ENCODE measurements around the gene OSBPL7. TPM values are rescaled to one million over a fixed set of nuclear protein-coding genes. Genes with fewer than 3 reads are reported as not detected.

Gene OSBPL7
- total RNA-seq, 1 donor from 2014 or later: 5.1 TPM

DNA sequence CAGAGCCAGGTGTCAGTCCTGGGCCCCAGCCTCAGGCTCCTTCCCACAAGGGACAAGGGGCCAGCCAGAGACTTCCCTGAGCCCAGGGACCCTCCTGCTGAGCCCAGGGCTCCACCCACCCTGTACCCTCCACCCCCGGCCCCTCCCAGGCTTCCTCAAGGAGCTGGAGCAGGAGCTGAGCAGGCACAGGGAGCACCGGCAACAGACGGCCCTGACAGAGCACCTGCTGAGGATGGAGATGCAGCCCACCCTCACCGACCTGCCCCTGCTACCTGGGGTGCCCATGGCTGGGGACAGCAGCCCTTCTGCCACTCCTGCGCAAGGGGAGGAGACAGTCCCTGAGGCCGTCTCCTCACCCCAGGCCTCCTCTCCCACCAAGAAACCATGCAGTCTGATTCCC lies 15.0 kb upstream of the OSBPL7 start:
- Histone ChIP-seq H3K27ac (no peak overlapping the region), H3K4me1 (peaks cover 5% of the 10 kb centered on the region), H3K4me2 (no peak overlapping the region), H2AFZ (replicated peaks) (no peak overlapping the region), H3F3A (ENCODE audit: low read depth) (peaks cover 3% of the 10 kb centered on the region), H3K9ac (no peak overlapping the region), H4K20me1 (ENCODE audit: low read depth) (no peaks in the 10 kb centered on the region), H3K4me3 (no peak overlapping the region), H3K9me3 (ENCODE audit: low read depth) (no peaks in the 10 kb centered on the region), H3K79me2 (ENCODE audit: low read depth) (peaks cover 7% of the 10 kb centered on the region), H3K36me3 (no peaks in the 10 kb centered on the region), H3K27me3 (no peaks in the 10 kb centered on the region)
- no peak overlapping the region for H3K27ac Mint-ChIP-seq
- peaks cover 4% of the 10 kb centered on the region for H3K36me3 Mint-ChIP-seq
- TF ChIP-seq EZH2 (IDR thresholded peaks at IDR 0.05): no peak
- no peak for TF ChIP-seq EZH2phosphoT487 (IDR thresholded peaks at IDR 0.05)
- TF ChIP-seq, protein P1, sequence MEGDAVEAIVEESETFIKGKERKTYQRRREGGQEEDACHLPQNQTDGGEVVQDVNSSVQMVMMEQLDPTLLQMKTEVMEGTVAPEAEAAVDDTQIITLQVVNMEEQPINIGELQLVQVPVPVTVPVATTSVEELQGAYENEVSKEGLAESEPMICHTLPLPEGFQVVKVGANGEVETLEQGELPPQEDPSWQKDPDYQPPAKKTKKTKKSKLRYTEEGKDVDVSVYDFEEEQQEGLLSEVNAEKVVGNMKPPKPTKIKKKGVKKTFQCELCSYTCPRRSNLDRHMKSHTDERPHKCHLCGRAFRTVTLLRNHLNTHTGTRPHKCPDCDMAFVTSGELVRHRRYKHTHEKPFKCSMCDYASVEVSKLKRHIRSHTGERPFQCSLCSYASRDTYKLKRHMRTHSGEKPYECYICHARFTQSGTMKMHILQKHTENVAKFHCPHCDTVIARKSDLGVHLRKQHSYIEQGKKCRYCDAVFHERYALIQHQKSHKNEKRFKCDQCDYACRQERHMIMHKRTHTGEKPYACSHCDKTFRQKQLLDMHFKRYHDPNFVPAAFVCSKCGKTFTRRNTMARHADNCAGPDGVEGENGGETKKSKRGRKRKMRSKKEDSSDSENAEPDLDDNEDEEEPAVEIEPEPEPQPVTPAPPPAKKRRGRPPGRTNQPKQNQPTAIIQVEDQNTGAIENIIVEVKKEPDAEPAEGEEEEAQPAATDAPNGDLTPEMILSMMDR (IDR thresholded peaks at IDR 0.05): no peak
- H3K4me1 Mint-ChIP-seq: peaks cover 22% of the 10 kb centered on the region
- peaks cover 12% of the 10 kb centered on the region for H3K27me3 Mint-ChIP-seq (ENCODE audit: insufficient read depth, low read depth)
- no peak for DNase-seq (ENCODE audit: low spot score)
- no peak overlapping the region for H3K4me3 Mint-ChIP-seq
- H3K9me3 Mint-ChIP-seq: no peaks in the 10 kb centered on the region

DNA sequence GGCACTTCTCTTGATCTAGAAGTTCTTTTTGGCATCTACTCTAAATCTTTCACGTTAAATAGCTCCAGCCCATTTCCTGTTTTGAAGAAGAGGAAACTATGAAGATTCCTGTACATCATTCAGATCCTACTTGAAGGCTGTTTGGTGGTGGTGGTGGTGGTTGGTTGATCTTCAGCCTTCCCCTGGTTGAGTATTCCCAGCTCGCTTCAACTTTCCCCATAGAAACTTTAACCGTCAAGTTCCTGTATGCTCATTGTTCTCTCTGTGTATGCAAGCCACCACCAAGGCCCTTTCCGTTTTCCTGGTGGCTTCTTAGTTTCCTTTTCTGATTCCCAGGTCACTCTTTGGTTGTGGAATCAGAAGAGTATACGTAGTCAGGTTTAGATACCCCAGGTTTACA lies 13.2 kb upstream of the OSBPL7 start:
- no peak overlapping the region for H3K4me3 Mint-ChIP-seq
- H2AFZ ChIP-seq (replicated peaks): no peak overlapping the region

DNA sequence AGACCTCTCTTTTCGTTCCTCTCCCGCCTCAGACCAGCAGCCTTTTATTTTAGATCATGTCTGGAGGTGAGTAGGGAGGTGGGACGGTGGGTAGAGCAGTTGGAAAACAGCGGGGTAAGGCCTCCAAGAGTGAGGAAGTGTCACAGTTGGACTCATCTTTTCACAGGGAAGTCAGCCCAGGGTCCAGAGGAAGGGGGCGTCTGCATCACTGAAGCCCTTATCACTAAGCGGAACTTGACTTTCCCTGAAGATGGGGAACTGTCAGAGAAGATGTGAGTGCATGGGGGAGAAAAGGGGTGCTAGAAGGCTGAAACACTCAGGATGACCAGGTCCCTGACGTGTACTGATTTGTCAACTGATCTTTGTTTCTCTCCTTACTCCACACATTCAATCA lies 10.3 kb upstream of the OSBPL7 start:
- H3K9ac ChIP-seq: no peak overlapping the region
- peak overlapping the region; percentile 97 for H3K27ac Mint-ChIP-seq
- H3K4me1 Mint-ChIP-seq: peaks cover 20% of the 10 kb centered on the region
- DNase-seq (ENCODE audit: low spot score): no peak
- H3K27me3 ChIP-seq: no peaks in the 10 kb centered on the region
- TF ChIP-seq EZH2phosphoT487 (IDR thresholded peaks at IDR 0.05) (no peak), EZH2 (IDR thresholded peaks at IDR 0.05) (no peak)
- TF ChIP-seq, protein P1 (IDR thresholded peaks at IDR 0.05): no peak
- peak overlapping the region; percentile 84 for H3K4me3 ChIP-seq
- H4K20me1 ChIP-seq (ENCODE audit: low read depth): no peaks in the 10 kb centered on the region
- peak overlapping the region; percentile 62 for H2AFZ ChIP-seq (replicated peaks)
- H3K79me2 ChIP-seq (ENCODE audit: low read depth): peaks cover 25% of the 10 kb centered on the region
- H3K27me3 Mint-ChIP-seq (ENCODE audit: insufficient read depth, low read depth): peaks cover 12% of the 10 kb centered on the region
- no peaks in the 10 kb centered on the region for H3K36me3 ChIP-seq
- H3K36me3 Mint-ChIP-seq: peaks cover 6% of the 10 kb centered on the region
- no peak overlapping the region for H3K27ac ChIP-seq
- H3K4me3 Mint-ChIP-seq: peak overlapping the region; percentile 98
- H3K4me2 ChIP-seq: peak overlapping the region; percentile 94
- H3K4me1 ChIP-seq: no peaks in the 10 kb centered on the region
- H3F3A ChIP-seq (ENCODE audit: low read depth): peaks cover 10% of the 10 kb centered on the region
- H3K9me3 Mint-ChIP-seq: no peaks in the 10 kb centered on the region
- H3K9me3 ChIP-seq (ENCODE audit: low read depth): no peaks in the 10 kb centered on the region

More for the DNA sequence above, 13.2 kb upstream of the OSBPL7 start:
- TF ChIP-seq, protein P1 (IDR thresholded peaks at IDR 0.05): no peak
- TF ChIP-seq EZH2phosphoT487 (IDR thresholded peaks at IDR 0.05) (no peak), EZH2 (IDR thresholded peaks at IDR 0.05) (no peak)
- no peaks in the 10 kb centered on the region for H3K36me3 ChIP-seq
- Mint-ChIP-seq H3K36me3 (peaks cover 4% of the 10 kb centered on the region), H3K27ac (no peak overlapping the region), H3K9me3 (no peaks in the 10 kb centered on the region), H3K27me3 (ENCODE audit: insufficient read depth, low read depth) (peaks cover 12% of the 10 kb centered on the region), H3K4me1 (peaks cover 24% of the 10 kb centered on the region)
- no peaks in the 10 kb centered on the region for H3K4me1 ChIP-seq
- no peaks in the 10 kb centered on the region for H3K27me3 ChIP-seq
- no peaks in the 10 kb centered on the region for H4K20me1 ChIP-seq (ENCODE audit: low read depth)
- no peak for DNase-seq (ENCODE audit: low spot score)
- H3K9me3 ChIP-seq (ENCODE audit: low read depth): no peaks in the 10 kb centered on the region
- no peak overlapping the region for H3K4me3 ChIP-seq
- peaks cover 15% of the 10 kb centered on the region for H3K79me2 ChIP-seq (ENCODE audit: low read depth)
- peaks cover 10% of the 10 kb centered on the region for H3F3A ChIP-seq (ENCODE audit: low read depth)
- no peak overlapping the region for H3K9ac ChIP-seq
- no peak overlapping the region for H3K4me2 ChIP-seq
- H3K27ac ChIP-seq: no peak overlapping the region

Data from neural progenitor cell (in vitro differentiated cells).